ENCODE results near the gene MCTP1.

DNA sequence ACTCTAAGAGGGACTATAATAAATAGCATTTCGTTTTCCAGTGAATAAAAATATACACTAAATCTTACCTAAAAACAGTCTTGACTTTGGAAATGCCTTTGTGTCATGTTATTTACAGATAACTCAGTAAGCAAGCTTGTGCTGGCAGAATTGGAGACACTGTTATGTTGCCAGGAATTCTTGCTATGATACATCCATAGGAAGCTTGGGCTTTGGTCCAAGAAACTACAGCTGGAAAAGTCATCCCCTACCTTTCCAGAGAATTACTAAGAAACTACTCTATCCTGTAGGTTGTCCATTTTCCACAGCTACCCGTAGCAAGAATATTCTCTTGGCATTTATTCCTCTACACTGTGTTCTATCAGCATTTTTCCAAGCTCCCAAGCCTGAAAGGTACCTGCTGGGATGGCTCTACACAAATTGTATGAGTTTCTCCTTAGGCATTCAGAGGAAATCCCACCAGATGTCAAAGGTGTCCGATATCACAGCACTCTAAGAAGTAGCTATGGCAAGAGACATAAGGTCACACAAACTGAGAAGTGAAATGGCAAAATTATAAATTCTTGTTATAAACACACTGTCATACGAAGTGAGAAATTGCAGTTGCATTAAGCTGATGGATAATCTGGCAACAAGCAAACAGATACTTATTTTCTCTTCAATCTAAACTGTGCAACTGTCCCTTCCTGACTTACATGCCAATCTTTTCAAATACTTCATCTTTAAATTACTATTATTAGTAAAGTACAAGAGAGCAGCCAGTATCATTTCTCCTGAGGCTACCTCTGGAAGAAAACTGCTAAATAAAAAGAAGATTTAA lies 68.5 kb downstream of the MCTP1 start:
- TF ChIP-seq, protein P1, sequence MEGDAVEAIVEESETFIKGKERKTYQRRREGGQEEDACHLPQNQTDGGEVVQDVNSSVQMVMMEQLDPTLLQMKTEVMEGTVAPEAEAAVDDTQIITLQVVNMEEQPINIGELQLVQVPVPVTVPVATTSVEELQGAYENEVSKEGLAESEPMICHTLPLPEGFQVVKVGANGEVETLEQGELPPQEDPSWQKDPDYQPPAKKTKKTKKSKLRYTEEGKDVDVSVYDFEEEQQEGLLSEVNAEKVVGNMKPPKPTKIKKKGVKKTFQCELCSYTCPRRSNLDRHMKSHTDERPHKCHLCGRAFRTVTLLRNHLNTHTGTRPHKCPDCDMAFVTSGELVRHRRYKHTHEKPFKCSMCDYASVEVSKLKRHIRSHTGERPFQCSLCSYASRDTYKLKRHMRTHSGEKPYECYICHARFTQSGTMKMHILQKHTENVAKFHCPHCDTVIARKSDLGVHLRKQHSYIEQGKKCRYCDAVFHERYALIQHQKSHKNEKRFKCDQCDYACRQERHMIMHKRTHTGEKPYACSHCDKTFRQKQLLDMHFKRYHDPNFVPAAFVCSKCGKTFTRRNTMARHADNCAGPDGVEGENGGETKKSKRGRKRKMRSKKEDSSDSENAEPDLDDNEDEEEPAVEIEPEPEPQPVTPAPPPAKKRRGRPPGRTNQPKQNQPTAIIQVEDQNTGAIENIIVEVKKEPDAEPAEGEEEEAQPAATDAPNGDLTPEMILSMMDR (IDR thresholded peaks at IDR 0.05; ENCODE audit: control extremely low read depth in 1 of 3, insufficient read depth in 1 of 3, low read depth in 1 of 3, low read length in 3 of 3), result no peak
- TF ChIP-seq TCF12 (IDR thresholded peaks at IDR 0.05; ENCODE audit: low read depth, low read length), result no peak
- no peak for TF ChIP-seq RAD21 (IDR thresholded peaks at IDR 0.05 in 1 of 2, conservative IDR thresholded peaks at IDR 0.05 in 1 of 2; ENCODE audit: low read depth in 2 of 2, low read length in 2 of 2)
- TF ChIP-seq HDAC2 (IDR thresholded peaks at IDR 0.05; ENCODE audit: borderline replicate concordance in 1 of 2, low read depth in 2 of 2, low read length in 2 of 2), result no peak
- TF ChIP-seq TEAD4 (IDR thresholded peaks at IDR 0.05; ENCODE audit: low read depth, low read length), result no peak
- TF ChIP-seq SIN3A (conservative IDR thresholded peaks at IDR 0.05 in 1 of 2, IDR thresholded peaks at IDR 0.05 in 1 of 2; ENCODE audit: low read depth in 1 of 2, low read length in 2 of 2), result no peak
- no peak for TF ChIP-seq POLR2AphosphoS5 (IDR thresholded peaks at IDR 0.05; ENCODE audit: low read depth, low read length)
- TF ChIP-seq JUN (IDR thresholded peaks at IDR 0.05; ENCODE audit: low read depth, low read length), result no peak

Data from H1 (cell line).